IMR-90 (cell line): ENCODE results near the gene TBCK. TPM values are rescaled to one million over a fixed set of nuclear protein-coding genes. Genes with fewer than 3 reads are reported as not detected.

Source experiments
- ATAC-seq: fragments of 200-7000 bp; cut with Tn5 transposase; 2 replicates; pipeline ENCODE4 v1.9.1; 2020; ENCODE audit warnings: low read depth, mild to moderate bottlenecking, moderate library complexity
- BruUV-seq: library from RNA; stranded (reverse); fragments of 400-500 nt; replicated peaks from 2 replicates; lab custom pipeline; 2021; lab: Mats Ljungman, UMichigan
- CTCF ChIA-PET: fragments of 300-600 bp; formaldehyde crosslinking; extraction: SDS; loops from one replicate; lab custom pipeline; 2021; ENCODE audit warnings: antibody characterized with exemption; lab: Yijun Ruan, JAX
- POLR2A ChIA-PET: fragments of 300-600 bp; sonication (Branson Sonifier 250); formaldehyde crosslinking; loops from one replicate; lab custom pipeline; 2022; ENCODE audit warnings: antibody characterized with exemption; ENCODE audit not compliant: unreplicated experiment; lab: Charles Lee
- DNase-seq: peaks from one replicate; pipeline ENCODE4 v3.0.0; 2013
- H2AFZ ChIP-seq: replicated peaks from 2 replicates; pipeline ENCODE3; 2013; ENCODE audit warnings: low read length, mild to moderate bottlenecking; ENCODE audit not compliant: poor library complexity
- H2AK5ac ChIP-seq: 2 replicates; pipeline ENCODE4 v1.6.1; 2013; ENCODE audit warnings: low read depth, low read length, inconsistent platforms
- H2AK9ac ChIP-seq: replicated peaks from 2 replicates; pipeline ENCODE3; 2013; ENCODE audit warnings: mild to moderate bottlenecking, low read depth, low read length, moderate library complexity; ENCODE audit not compliant: poor library complexity
- H2BK120ac ChIP-seq: 2 replicates; pipeline ENCODE4 v1.6.1; 2013; ENCODE audit warnings: low read depth, low read length, inconsistent platforms
- H2BK15ac ChIP-seq: 3 replicates; pipeline ENCODE4 v1.6.1; 2013; ENCODE audit warnings: low read depth, low read length, inconsistent platforms
- H2BK20ac ChIP-seq: 2 replicates; pipeline ENCODE4 v1.6.1; 2013; ENCODE audit warnings: low read depth, mild to moderate bottlenecking, inconsistent platforms, low read length, moderate library complexity
- H2BK5ac ChIP-seq: 2 replicates; pipeline ENCODE4 v1.6.1; 2013; ENCODE audit warnings: mild to moderate bottlenecking, low read depth, low read length, inconsistent platforms; ENCODE audit not compliant: poor library complexity, severe bottlenecking
- H3K14ac ChIP-seq: replicated peaks from 2 replicates; pipeline ENCODE4 v1.6.1; 2013; ENCODE audit warnings: low read depth, low read length, inconsistent platforms
- H3K18ac ChIP-seq: 2 replicates; pipeline ENCODE4 v1.6.1; 2013; ENCODE audit warnings: low read depth, low read length, control low read depth
- H3K23ac ChIP-seq: 2 replicates; pipeline ENCODE4 v1.6.1; 2013; ENCODE audit warnings: low read depth, low read length, inconsistent platforms
- H3K27ac ChIP-seq: 2 replicates; pipeline ENCODE4 v1.5.1; 2013; ENCODE audit warnings: mild to moderate bottlenecking, control low read depth, low read length; ENCODE audit not compliant: insufficient read depth
- H3K27me3 ChIP-seq: 2 replicates; pipeline ENCODE4 v1.6.1; 2013; ENCODE audit warnings: low read length; ENCODE audit not compliant: control insufficient read depth, insufficient read depth
- H3K36me3 ChIP-seq: 2 replicates; pipeline ENCODE4 v1.6.1; 2013; ENCODE audit warnings: low read length, mixed read lengths; ENCODE audit not compliant: control insufficient read depth, insufficient read depth
- H3K4ac ChIP-seq: 2 replicates; pipeline ENCODE4 v1.6.1; 2013; ENCODE audit warnings: low read depth, low read length, inconsistent platforms
- H3K4me1 ChIP-seq: 2 replicates; pipeline ENCODE4 v1.6.1; 2013; ENCODE audit warnings: low read length, mixed read lengths; ENCODE audit not compliant: control insufficient read depth, insufficient read depth
- H3K4me2 ChIP-seq: 2 replicates; pipeline ENCODE4 v1.6.1; 2013; ENCODE audit warnings: low read depth, mild to moderate bottlenecking, control low read depth, low read length, moderate library complexity
- H3K4me3 ChIP-seq: 2 replicates; pipeline ENCODE4 v1.5.1; 2013; ENCODE audit warnings: low read depth, mild to moderate bottlenecking, control low read depth, low read length, moderate library complexity; ENCODE audit not compliant: insufficient read depth
- H3K56ac ChIP-seq: 2 replicates; pipeline ENCODE4 v1.6.1; 2013; ENCODE audit warnings: low read length, inconsistent platforms; ENCODE audit not compliant: insufficient read depth; ENCODE audit errors: extremely low read depth
- H3K79me1 ChIP-seq, 2 experiments: 2 replicates each; pipeline ENCODE4 v1.6.1; 2013; ENCODE audit warnings: low read length in 2 of 2, inconsistent platforms in 1 of 2, low read depth in 1 of 2
- H3K9ac ChIP-seq: 2 replicates; pipeline ENCODE4 v1.6.1; 2013; ENCODE audit warnings: low read depth, low read length, control low read depth
- H3K9me1 ChIP-seq: 2 replicates; pipeline ENCODE4 v1.6.1; 2013; ENCODE audit warnings: low read length, inconsistent platforms; ENCODE audit not compliant: insufficient read depth
- H3K9me3 ChIP-seq: 2 replicates; pipeline ENCODE4 v1.6.1; 2013; ENCODE audit warnings: low read length; ENCODE audit not compliant: control insufficient read depth, insufficient read depth
- H4K20me1 ChIP-seq: 2 replicates; pipeline ENCODE4 v1.6.1; 2013; ENCODE audit warnings: low read length, inconsistent platforms; ENCODE audit not compliant: insufficient read depth
- H4K5ac ChIP-seq: 2 replicates; pipeline ENCODE4 v1.6.1; 2013; ENCODE audit warnings: mild to moderate bottlenecking, low read depth, low read length, control low read depth
- H4K8ac ChIP-seq, 2 experiments: 2 replicates each; pipeline ENCODE4 v1.6.1; 2013; ENCODE audit warnings: low read depth in 2 of 2, low read length in 2 of 2, control low read depth in 1 of 2, inconsistent platforms in 1 of 2
- H4K91ac ChIP-seq: 2 replicates; pipeline ENCODE4 v1.6.1; 2013; ENCODE audit warnings: low read depth, low read length, inconsistent platforms; ENCODE audit not compliant: insufficient read depth
- BHLHE40 ChIP-seq: fragments of 150-350 bp; IDR thresholded peaks from 2 replicates; pipeline ENCODE4 v1.6.1; 2016; ENCODE audit warnings: mild to moderate bottlenecking, low read depth, low read length
- CTCF ChIP-seq: conservative IDR thresholded peaks from 2 replicates; pipeline ENCODE4 v1.5.1; 2012; ENCODE audit warnings: mild to moderate bottlenecking, low read depth, low read length, improper control_type of control experiment
- WGBS, 2 experiments: methylation state at CpG; one replicate each; pipeline versions ENCODE4 v1.1.5 to v1.1.7; 2013; ENCODE audit warnings: missing lambda C conversion rate in 2 of 2; ENCODE audit not compliant: insufficient read length in 1 of 2; ENCODE audit errors: extremely low coverage in 2 of 2; 5-methylcytosine and 5-hydroxymethylcytosine counted together
- dilution Hi-C: fragments of 300-500 bp; cut with HindIII; formaldehyde crosslinking; loops from one replicate; pipeline ENCODE4 v1.14.3; 2018; ENCODE audit warnings: low sequenced_read_pairs; ENCODE audit not compliant: unreplicated experiment
- in situ Hi-C: fragments of 300-500 bp; cut with MboI; formaldehyde crosslinking; loops from 3 replicates; pipeline ENCODE4 v1.14.3; 2019; ENCODE audit warnings: low sequenced_read_pairs, inconsistent platforms, mixed read lengths
- intact Hi-C: fragments of 100-400 bp; cut with micrococcal nuclease; formaldehyde crosslinking; loops from 2 replicates; pipeline ENCODE4 v1.10.0; 2022
- polyA plus RNA-seq, 3 experiments: library from polyadenylated mRNA; depleted of rRNA; stranded (reverse); fragments of >200 nt; gene quantifications; 2 replicates each; pipeline ENCODE4 v1.2.3, GENCODE V29; 2012; ENCODE audit warnings: low replicate concordance in 1 of 3
- total RNA-seq: library from RNA; depleted of rRNA; stranded (reverse); fragments of >200 nt; gene quantifications from 2 replicates; pipeline ENCODE4 v1.2.3, GENCODE V29; 2012

The TBCK gene
- total and polyA plus RNA-seq, 2 of the 4 experiments (the other 2 are of a cell fraction), result 10.7 to 29.9 TPM

- peaks cover 2% of the 10 kb centered on the region for H3K4me1 ChIP-seq
- ChIA-PET POLR2A (interaction anchor here (0.6 kb wide), 1 partner anchor 329 kb away, joined by 3 read pairs; no protein-coding TSS in a partner anchor), CTCF (interaction anchor here (0.6 kb wide), 2 partner anchors 955 to 980 kb away, joined by 3 read pairs; no protein-coding TSS in a partner anchor)
- BruUV-seq, result no TSS peak
- peak; percentile 93 for ATAC-seq
- no peak overlapping the region for H3K18ac ChIP-seq
- no peak overlapping the region for H2AK5ac ChIP-seq
- no peaks in the 10 kb centered on the region; the same call in 1 of the 2 replicates for H3K9me1 ChIP-seq
- H2BK15ac ChIP-seq, result no peak overlapping the region
- no peak overlapping the region for H2AK9ac ChIP-seq
- H2BK120ac ChIP-seq, result no peak overlapping the region
- no peak overlapping the region; the same call in 1 of the 2 replicates for H3K27ac ChIP-seq
- WGBS, 2 experiments, result no CpG with 5 or more reads among the region's 2 CpGs
- dilution Hi-C loops, result no loop called here
- no peak overlapping the region for H3K9ac ChIP-seq
- TF ChIP-seq BHLHE40 (peak; percentile 36; the same call in 1 of the 2 replicates), CTCF (no peak)
- intact Hi-C loops, result loop anchor here (2.0 to 10.0 kb wide), 2 partner anchors 14 to 344 kb away; partner anchors contain the start of genes GSTCD and INTS12
- no peaks in the 10 kb centered on the region for H3K36me3 ChIP-seq
- no peaks in the 10 kb centered on the region for H3K79me1 ChIP-seq
- in situ Hi-C loops, result no loop called here
- no peak overlapping the region for H3K4ac ChIP-seq
- H3K27me3 ChIP-seq, result no peaks in the 10 kb centered on the region
- H3K4me2 ChIP-seq, result peak overlapping the region; percentile 48
- H3K9me3 ChIP-seq, result no peaks in the 10 kb centered on the region
- H4K5ac ChIP-seq, result no peak overlapping the region
- H4K20me1 ChIP-seq, result no peaks in the 10 kb centered on the region
- no peak overlapping the region for H3K23ac ChIP-seq
- peak; percentile 77 for DNase-seq
- no peak overlapping the region for H2BK20ac ChIP-seq
- H4K91ac ChIP-seq, result no peak overlapping the region
- no peak overlapping the region for H2BK5ac ChIP-seq
- H2AFZ ChIP-seq, result no peak overlapping the region
- no peak overlapping the region for H3K56ac ChIP-seq
- H3K4me3 ChIP-seq, result no peak overlapping the region
- no peak overlapping the region for H3K14ac ChIP-seq
- H4K8ac ChIP-seq, result no peak overlapping the region
These were observed 267.6 kb downstream of the TBCK start for GRCh38 chr4:106048250-106048971.
